ENCODE measurements around the gene GMPS. TPM values are rescaled to one million over a fixed set of nuclear protein-coding genes. Genes with fewer than 3 reads are reported as not detected.

Gene GMPS
- total and polyA plus RNA-seq, 2 of the 8 experiments (the other 6 are each of a cell fraction or from before 2014, with no cell fraction given) = 57.7 to 175 TPM

- Histone ChIP-seq H4K91ac (replicated peaks; ENCODE audit: insufficient read length, low read length) (no peak overlapping the region), H3K9ac (replicated peaks in 1 of 4; ENCODE audit: extremely low read depth in 1 of 4, low read depth in 3 of 4, low read length in 3 of 4) (no peak overlapping the region), H2AFZ (ENCODE audit: low read length) (no peak overlapping the region), H3K9me3 (ENCODE audit: insufficient read depth in 2 of 2, low read depth in 1 of 2, low read length in 1 of 2) (no peaks in the 10 kb centered on the region), H2BK15ac (ENCODE audit: low read length) (no peak overlapping the region), H3K23me2 (ENCODE audit: low read depth, low read length) (no peaks in the 10 kb centered on the region), H3K79me2 (ENCODE audit: control insufficient read depth in 1 of 2, insufficient read depth in 2 of 2, low read length in 2 of 2) (no peaks in the 10 kb centered on the region), H2BK20ac (ENCODE audit: low read length) (no peak overlapping the region), H2BK5ac (ENCODE audit: low read depth, low read length) (no peak overlapping the region), H4K5ac (ENCODE audit: insufficient read length, low read depth, low read length) (no peak overlapping the region), H3K27ac (ENCODE audit: low read depth, low read length) (no peak overlapping the region), H3K36me3 (ENCODE audit: control insufficient read depth in 2 of 4, insufficient read depth in 4 of 4, low read length in 3 of 4) (peaks cover 6 to 48% (median 29%) of the 10 kb centered on the region in 4 experiments), H2AK5ac (ENCODE audit: low read depth, low read length) (no peak overlapping the region), H3K79me1 (ENCODE audit: low read depth, low read length) (no peaks in the 10 kb centered on the region), H3K14ac (ENCODE audit: insufficient read length) (no peak overlapping the region), H3K4me3 (ENCODE audit: extremely low read depth in 1 of 4, insufficient read depth in 2 of 4, low read depth in 3 of 4, low read length in 4 of 4) (no peak overlapping the region), H3K27me3 (replicated peaks in 1 of 4; ENCODE audit: control insufficient read depth in 3 of 4, extremely low read depth in 1 of 4, insufficient read depth in 3 of 4, low read length in 3 of 4) (peaks cover 0 to 2% (median 0%) of the 10 kb centered on the region in 4 experiments; a peak in 1 of 7 replicates), H3K4me1 (replicated peaks in 1 of 4; ENCODE audit: control insufficient read depth in 3 of 4, insufficient read depth in 4 of 4, low read length in 3 of 4) (no peaks in the 10 kb centered on the region), H3K4me2 (ENCODE audit: insufficient read depth in 1 of 2, low read depth in 2 of 2, low read length in 2 of 2) (no peak overlapping the region), H3K23ac (ENCODE audit: insufficient read length) (no peak overlapping the region), H4K8ac (ENCODE audit: extremely low read depth, insufficient read depth, low read length) (no peak overlapping the region), H3K4ac (replicated peaks; ENCODE audit: insufficient read length, low read depth, low read length) (no peak overlapping the region), H3K56ac (replicated peaks; ENCODE audit: insufficient read length, low read depth, low read length) (no peak overlapping the region), H3K18ac (ENCODE audit: extremely low read depth, low read length) (no peak overlapping the region), H2BK120ac (replicated peaks; ENCODE audit: low read depth, low read length) (no peak overlapping the region), H2BK12ac (ENCODE audit: low read depth, low read length) (no peak overlapping the region), H4K20me1 (replicated peaks in 1 of 2; ENCODE audit: control insufficient read depth in 1 of 2, insufficient read depth in 2 of 2, low read length in 2 of 2) (no peaks in the 10 kb centered on the region)
- FAIRE-seq = no peak
- no peak for DNase-seq (ENCODE audit: low read depth in 1 of 2, low spot score in 2 of 2)
- WGBS, 2 experiments (ENCODE audit: extremely low coverage in 1 of 2, insufficient coverage in 1 of 2, insufficient read length in 1 of 2, insufficient replicate concordance in 2 of 2, low coverage in 1 of 2, low lambda C conversion rate in 2 of 2, missing lambda C conversion rate in 1 of 2) = 80% methylated on average over 2 of the region's 2 CpGs; no CpG with 5 or more reads in 1 of the 2 experiments
- CTCF ChIA-PET (ENCODE audit: partially characterized antibody) = interaction anchor here (0.6 to 2.6 kb wide), 4 partner anchors 18 to 856 kb away, joined by 3 to 5 read pairs (median 4); no protein-coding TSS in a partner anchor
- POLR2A ChIA-PET (ENCODE audit: partially characterized antibody) = interaction anchor here (1.6 kb wide), 1 partner anchor 17 kb away, joined by 3 read pairs; no protein-coding TSS in a partner anchor
- TF ChIP-seq EZH2 (IDR thresholded peaks at IDR 0.05; ENCODE audit: low read depth, low read length, severe bottlenecking) (no peak), HDAC2 (IDR thresholded peaks at IDR 0.05; ENCODE audit: borderline replicate concordance in 1 of 2, low read depth in 2 of 2, low read length in 2 of 2) (no peak), RAD21 (IDR thresholded peaks at IDR 0.05 in 1 of 2, conservative IDR thresholded peaks at IDR 0.05 in 1 of 2; ENCODE audit: low read depth in 2 of 2, low read length in 2 of 2) (no peak), TCF12 (IDR thresholded peaks at IDR 0.05; ENCODE audit: low read depth, low read length) (no peak), JUN (IDR thresholded peaks at IDR 0.05; ENCODE audit: low read depth, low read length) (no peak), SAP30 (IDR thresholded peaks at IDR 0.05; ENCODE audit: insufficient read depth, insufficient replicate concordance, low read length) (no peak), JUND (IDR thresholded peaks at IDR 0.05; ENCODE audit: low read length) (no peak), SRF (IDR thresholded peaks at IDR 0.05; ENCODE audit: low read depth, low read length) (no peak), EP300 (IDR thresholded peaks at IDR 0.05; ENCODE audit: borderline replicate concordance in 1 of 2, low read depth in 2 of 2, low read length in 2 of 2) (no peak), CEBPB (IDR thresholded peaks at IDR 0.05; ENCODE audit: low read depth, low read length) (no peak), KDM1A (IDR thresholded peaks at IDR 0.05; ENCODE audit: borderline replicate concordance, low read length) (no peak), CHD2 (IDR thresholded peaks at IDR 0.05; ENCODE audit: low read length) (no peak), CBX5 (IDR thresholded peaks at IDR 0.05; ENCODE audit: low read depth, low read length) (no peak), RXRA (IDR thresholded peaks at IDR 0.05; ENCODE audit: insufficient read depth, low read depth, low read length) (no peak)
Measured at GRCh38 chr3:155938409-155938808, 68.0 kb downstream of the GMPS start.

Data from H1 (cell line).